GM12878 (cell line): ENCODE data around the gene PLCG1. TPM values are rescaled to one million over a fixed set of nuclear protein-coding genes. Genes with fewer than 3 reads are reported as not detected.

Experiments used
- ATAC-seq: fragments of 200-7000 bp; cut with Tn5 transposase; 3 replicates; pipeline ENCODE4 v1.9.1; 2020; ENCODE audit warnings: mild to moderate bottlenecking, moderate library complexity
- BruUV-seq: library from RNA; stranded (reverse); fragments of 400-500 nt; replicated peaks from 2 replicates; lab custom pipeline; 2021; lab: Mats Ljungman, UMichigan
- CTCF ChIA-PET: fragments of 300-600 bp; sonication (Branson Sonifier 250); formaldehyde crosslinking; extraction: SDS; loops from one replicate; lab custom pipeline; 2021; ENCODE audit warnings: inconsistent platforms; lab: Yijun Ruan, JAX
- POLR2A ChIA-PET: fragments of 350-600 bp; formaldehyde crosslinking; extraction: SDS; loops from one replicate; lab custom pipeline; 2021; ENCODE audit warnings: inconsistent platforms; lab: Charles Lee
- RAD21 ChIA-PET: fragments of 300-600 bp; sonication (Branson Sonifier 250); formaldehyde crosslinking; loops from one replicate; lab custom pipeline; 2023; ENCODE audit warnings: antibody characterized with exemption; ENCODE audit not compliant: unreplicated experiment; lab: Charles Lee
- SMC1A ChIA-PET: fragments of 300-600 bp; sonication (Branson Sonifier 250); formaldehyde crosslinking; loops from one replicate; lab custom pipeline; 2023; ENCODE audit not compliant: unreplicated experiment, uncharacterized antibody; lab: Charles Lee
- DNase-seq: peaks from one replicate; pipeline ENCODE4 v3.0.0-alpha.2; 2011; ENCODE audit warnings: low read depth, low spot score
- FAIRE-seq: peaks from 3 replicates; lab custom pipeline; 2011; peaks lifted over from hg19 to GRCh38; lab: Jason Lieb, UNC
- H2AFZ ChIP-seq: 2 replicates; pipeline ENCODE4 v1.6.0; 2011; ENCODE audit warnings: low read depth, low read length, control low read depth; ENCODE audit not compliant: control insufficient read depth
- H3K27ac ChIP-seq: 2 replicates; pipeline ENCODE4 v1.5.1; 2011; ENCODE audit warnings: control low read depth; ENCODE audit not compliant: control insufficient read depth, insufficient read depth
- H3K27me3 ChIP-seq, 2 experiments: replicated peaks in 1 of 2; 2 replicates each; pipeline versions ENCODE4 v1.6.0 to v1.6.1; 2011; ENCODE audit warnings: low read length in 1 of 2; ENCODE audit not compliant: control insufficient read depth in 2 of 2, insufficient read depth in 2 of 2
- H3K36me3 ChIP-seq, 2 experiments: 2 replicates each; pipeline ENCODE4 v1.5.1; 2011; ENCODE audit warnings: low read length in 1 of 2; ENCODE audit not compliant: control insufficient read depth in 2 of 2, insufficient read depth in 2 of 2
- H3K4me1 ChIP-seq: 2 replicates; pipeline ENCODE4 v1.6.1; 2011; ENCODE audit warnings: mild to moderate bottlenecking, low read length, moderate library complexity, mixed read lengths; ENCODE audit not compliant: control insufficient read depth, insufficient read depth
- H3K4me2 ChIP-seq: 2 replicates; pipeline ENCODE4 v1.6.0; 2011; ENCODE audit warnings: control low read depth; ENCODE audit not compliant: control insufficient read depth, insufficient read depth
- H3K4me3 ChIP-seq: fragments of 200-600 bp; sonication (generic); 2 replicates; pipeline ENCODE4 v1.5.1; 2016
- H3K79me2 ChIP-seq: 2 replicates; pipeline ENCODE4 v1.6.0; 2011; ENCODE audit warnings: low read length; ENCODE audit not compliant: control insufficient read depth, insufficient read depth
- H3K9ac ChIP-seq: 2 replicates; pipeline ENCODE4 v1.8.0; 2011; ENCODE audit warnings: low read length, control low read depth, mixed read lengths; ENCODE audit not compliant: control insufficient read depth, insufficient read depth
- H3K9me3 ChIP-seq: replicated peaks from 3 replicates; pipeline ENCODE4 v1.5.1; 2011; ENCODE audit warnings: mild to moderate bottlenecking, low read length; ENCODE audit not compliant: control insufficient read depth, insufficient read depth
- H4K20me1 ChIP-seq: 2 replicates; pipeline ENCODE4 v1.6.0; 2011; ENCODE audit not compliant: control insufficient read depth, insufficient read depth
- CHD2 ChIP-seq: IDR thresholded peaks from 2 replicates; pipeline ENCODE4 v1.6.1; 2011; ENCODE audit warnings: low read depth, low read length, improper control_type of control experiment, borderline replicate concordance
- KLF5 ChIP-seq: fragments of 450-650 bp; IDR thresholded peaks from 2 replicates; pipeline ENCODE4 v1.6.1; 2014; ENCODE audit warnings: mild to moderate bottlenecking; ENCODE audit not compliant: partially characterized antibody
- MEF2B ChIP-seq: fragments of 450-650 bp; IDR thresholded peaks from 2 replicates; pipeline ENCODE4 v1.6.1; 2018; ENCODE audit warnings: mild to moderate bottlenecking, moderate library complexity; ENCODE audit not compliant: partially characterized antibody, poor library complexity, severe bottlenecking
- PBX3 ChIP-seq: IDR thresholded peaks from 2 replicates; pipeline ENCODE4 v1.6.1; 2011; ENCODE audit warnings: mild to moderate bottlenecking, low read depth, low read length, moderate library complexity; ENCODE audit not compliant: insufficient replicate concordance
- POLR2A ChIP-seq: IDR thresholded peaks from 2 replicates; pipeline ENCODE4 v1.6.1; 2011; ENCODE audit warnings: low read depth, mild to moderate bottlenecking, low read length
- RUNX3 ChIP-seq: IDR thresholded peaks from 2 replicates; pipeline ENCODE4 v1.6.1; 2012; ENCODE audit warnings: low read length, inconsistent platforms
- SMARCA5 ChIP-seq: fragments of 450-650 bp; IDR thresholded peaks from 2 replicates; pipeline ENCODE4 v1.6.1; 2017; ENCODE audit warnings: mild to moderate bottlenecking
- STAT1 ChIP-seq: fragments of 450-650 bp; conservative IDR thresholded peaks from 2 replicates; pipeline ENCODE4 v1.6.1; 2014; ENCODE audit warnings: antibody characterized with exemption, mild to moderate bottlenecking
- ZBTB4 ChIP-seq: fragments of 450-650 bp; formaldehyde crosslinking; IDR thresholded peaks from 2 replicates; pipeline ENCODE4 v1.4.0; 2022; ENCODE audit warnings: mild to moderate bottlenecking, moderate library complexity
- ZNF384 ChIP-seq: IDR thresholded peaks from 2 replicates; pipeline ENCODE4 v1.6.1; 2012; ENCODE audit warnings: low read depth, mild to moderate bottlenecking, low read length, improper control_type of control experiment, borderline replicate concordance
- ZZZ3 ChIP-seq: IDR thresholded peaks from 2 replicates; pipeline ENCODE4 v1.6.1; 2011; ENCODE audit warnings: low read depth; ENCODE audit not compliant: control insufficient read depth, insufficient read length
- WGBS: methylation state at CpG from one replicate; pipeline ENCODE4 v1.1.6; 2016; ENCODE audit warnings: low lambda C conversion rate; ENCODE audit not compliant: insufficient replicate concordance, insufficient coverage; ENCODE audit errors: missing lambda C conversion rate; 5-methylcytosine and 5-hydroxymethylcytosine counted together
- in situ Hi-C: fragments of 300-500 bp; cut with MboI; formaldehyde crosslinking; loops from 9 replicates; pipeline ENCODE4 v1.14.3; 2018; ENCODE audit warnings: mixed read lengths
- intact Hi-C: fragments of 100-400 bp; cut with micrococcal nuclease; formaldehyde crosslinking; loops from one replicate; pipeline ENCODE4 v1.14.2; 2022; ENCODE audit not compliant: unreplicated experiment
- polyA plus RNA-seq, 11 experiments: library from polyadenylated mRNA; depleted of rRNA in 4 of 11; unstranded in 6 of 11; stranded (reverse) in 5 of 11; fragments of >200 nt; fragmentation: Nextera tagmentation in 4 of 11; fragmentation: Illumina TruSeq in 1 of 11; extraction: Ambion mirVana in 4 of 11; extraction: Trizol in 1 of 11; gene quantifications; 1 replicate in 1 of 11; 2 replicates in 10 of 11; pipeline versions ENCODE4 v1.2.1 to v1.2.3, GENCODE V29; 2011 to 2016; ENCODE audit warnings: inconsistent platforms in 2 of 11, missing spikeins in 2 of 11, low read depth in 1 of 11
- total RNA-seq, 4 experiments: library from RNA; depleted of rRNA in 3 of 4; stranded (reverse); fragments of >200 nt in 3 of 4; fragmentation: Illumina TruSeq in 1 of 4; extraction: Trizol in 1 of 4; gene quantifications; 2 replicates each; pipeline versions ENCODE4 v1.2.1 to v1.2.3, GENCODE V29; 2013 to 2021
- TF ChIP-seq, protein P1 (sequence below): fragments of 450-650 bp; IDR thresholded peaks from 2 replicates; pipeline ENCODE4 v1.6.1; 2016; ENCODE audit warnings: mild to moderate bottlenecking
- TF ChIP-seq, protein P2 (sequence below): fragments of 450-650 bp; IDR thresholded peaks from 2 replicates; pipeline ENCODE4 v1.6.1; 2016; ENCODE audit warnings: mild to moderate bottlenecking

PLCG1 gene
- total and polyA plus RNA-seq, 10 of the 15 experiments (the other 5 are each of a cell fraction or from before 2014, with no cell fraction given), result 2.6 to 114 (median 45.3) TPM

DNA sequence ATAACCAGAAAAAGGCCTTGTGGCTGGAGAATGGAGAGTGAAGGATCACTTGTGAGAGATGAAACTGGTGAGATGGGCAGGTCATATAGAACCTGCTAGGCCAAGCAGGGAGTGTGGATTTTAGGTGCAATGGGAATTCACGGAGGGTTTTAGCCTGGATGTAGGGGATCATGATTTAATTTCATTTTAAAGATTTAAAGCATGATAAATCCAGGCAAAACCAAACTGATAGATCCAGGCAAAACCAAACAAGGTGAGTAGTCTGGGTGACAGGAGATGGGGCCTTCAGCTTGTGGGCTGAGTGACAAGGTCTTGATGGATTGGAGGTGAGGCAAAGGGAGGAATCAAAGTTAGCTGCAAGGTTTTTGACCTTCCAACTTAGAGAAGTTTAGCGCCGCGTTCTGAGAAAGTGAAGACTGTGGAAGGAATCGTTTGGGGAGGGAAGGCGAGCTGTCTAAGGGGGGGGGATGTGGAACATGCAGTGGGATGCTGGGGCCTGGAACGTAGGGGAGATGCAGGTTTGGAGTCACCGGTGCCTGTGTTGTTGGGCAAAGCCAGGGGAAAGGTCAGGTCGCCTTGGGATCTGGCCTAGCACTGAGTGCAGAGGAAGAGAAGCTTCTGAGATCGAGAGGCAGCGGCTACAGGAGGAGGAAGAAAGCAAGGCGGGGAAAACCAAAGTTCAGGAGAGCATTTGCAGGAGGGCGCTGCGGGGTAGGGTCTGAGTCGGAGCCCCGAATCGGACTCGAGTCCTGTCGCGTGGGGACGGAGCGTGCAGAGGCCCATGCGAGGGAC is 1.3 kb upstream of the PLCG1 start:
- FAIRE-seq (no peak), ATAC-seq (no peak), DNase-seq (no peak)
- H3K4me1 ChIP-seq, result peaks cover 53% of the 10 kb centered on the region
- in situ Hi-C loops (no loop called here), intact Hi-C loops (loop anchor here (1.0 to 5.0 kb wide), 3 partner anchors 96 to 204 kb away; partner anchors contain the start of genes LPIN3 and ZHX3)
- peak overlapping the region; percentile 76; the same call in 1 of the 2 replicates for H3K9ac ChIP-seq
- ChIA-PET SMC1A (interaction anchor here (1.0 to 4.8 kb wide), 23 partner anchors 8 to 205 kb away, joined by 3 to 70 read pairs (median 4); partner anchors contain the start of gene LPIN3), RAD21 (interaction anchor here (0.6 to 7.8 kb wide), 23 partner anchors 7 to 203 kb away, joined by 3 to 72 read pairs (median 6); no protein-coding TSS in a partner anchor), POLR2A (interaction anchor here (0.9 to 5.3 kb wide), 3 partner anchors 21 to 37 kb away, joined by 3 to 29 read pairs (median 4); no protein-coding TSS in a partner anchor), CTCF (interaction anchor here (0.6 to 6.2 kb wide), 42 partner anchors 8 to 275 kb away, joined by 3 to 110 read pairs (median 8); partner anchors contain the start of gene LPIN3)
- peak overlapping the region; percentile 96 for H3K4me2 ChIP-seq
- no peaks in the 10 kb centered on the region for H3K9me3 ChIP-seq
- H3K4me3 ChIP-seq, result peak overlapping the region; percentile 70; the same call in 1 of the 2 replicates
- no peaks in the 10 kb centered on the region for H4K20me1 ChIP-seq
- H3K79me2 ChIP-seq, result peaks cover 41% of the 10 kb centered on the region
- no peaks in the 10 kb centered on the region for H3K36me3 ChIP-seq
- peak overlapping the region; percentile 90 for H2AFZ ChIP-seq
- no TSS peak for BruUV-seq
- 56% methylated on average over 23 of the region's 23 CpGs for WGBS
- H3K27me3 ChIP-seq, result no peaks in the 10 kb centered on the region
- H3K27ac ChIP-seq, result peak overlapping the region; percentile 88; the same call in 1 of the 2 replicates
- TF ChIP-seq SMARCA5, result no peak
- no peak for TF ChIP-seq CHD2
- TF ChIP-seq RUNX3, result no peak
- TF ChIP-seq, protein P1, sequence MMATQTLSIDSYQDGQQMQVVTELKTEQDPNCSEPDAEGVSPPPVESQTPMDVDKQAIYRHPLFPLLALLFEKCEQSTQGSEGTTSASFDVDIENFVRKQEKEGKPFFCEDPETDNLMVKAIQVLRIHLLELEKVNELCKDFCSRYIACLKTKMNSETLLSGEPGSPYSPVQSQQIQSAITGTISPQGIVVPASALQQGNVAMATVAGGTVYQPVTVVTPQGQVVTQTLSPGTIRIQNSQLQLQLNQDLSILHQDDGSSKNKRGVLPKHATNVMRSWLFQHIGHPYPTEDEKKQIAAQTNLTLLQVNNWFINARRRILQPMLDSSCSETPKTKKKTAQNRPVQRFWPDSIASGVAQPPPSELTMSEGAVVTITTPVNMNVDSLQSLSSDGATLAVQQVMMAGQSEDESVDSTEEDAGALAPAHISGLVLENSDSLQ, result peak; percentile 12; the same call in 1 of the 2 replicates
- no peak for TF ChIP-seq MEF2B
- no peak for TF ChIP-seq POLR2A
- TF ChIP-seq ZBTB4, result no peak
- TF ChIP-seq, protein P2, sequence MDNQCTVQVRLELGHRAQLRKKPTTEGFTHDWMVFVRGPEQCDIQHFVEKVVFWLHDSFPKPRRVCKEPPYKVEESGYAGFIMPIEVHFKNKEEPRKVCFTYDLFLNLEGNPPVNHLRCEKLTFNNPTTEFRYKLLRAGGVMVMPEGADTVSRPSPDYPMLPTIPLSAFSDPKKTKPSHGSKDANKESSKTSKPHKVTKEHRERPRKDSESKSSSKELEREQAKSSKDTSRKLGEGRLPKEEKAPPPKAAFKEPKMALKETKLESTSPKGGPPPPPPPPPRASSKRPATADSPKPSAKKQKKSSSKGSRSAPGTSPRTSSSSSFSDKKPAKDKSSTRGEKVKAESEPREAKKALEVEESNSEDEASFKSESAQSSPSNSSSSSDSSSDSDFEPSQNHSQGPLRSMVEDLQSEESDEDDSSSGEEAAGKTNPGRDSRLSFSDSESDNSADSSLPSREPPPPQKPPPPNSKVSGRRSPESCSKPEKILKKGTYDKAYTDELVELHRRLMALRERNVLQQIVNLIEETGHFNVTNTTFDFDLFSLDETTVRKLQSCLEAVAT, result peak; percentile 96
- no peak for TF ChIP-seq ZZZ3
- TF ChIP-seq ZNF384, result no peak
- no peak for TF ChIP-seq PBX3
- TF ChIP-seq KLF5, result no peak
- no peak for TF ChIP-seq STAT1
